VCaP (cell line): ENCODE measurements around the gene CWC27.
"Not testable (repeated sequence)": the region's sequence is repeated elsewhere in the genome, so short reads cannot be mapped to it uniquely, and the experiment has no call there.

Experiments used
- H3K27ac ChIP-seq: fragments of 450-650 bp; 2 replicates; pipeline ENCODE4 v1.5.1; 2017
- TF ChIP-seq, protein P1 (sequence below): fragments of 450-650 bp; conservative IDR thresholded peaks from 2 replicates; pipeline ENCODE4 v1.5.1; 2017; ENCODE audit warnings: mild to moderate bottlenecking, moderate library complexity

The CWC27 gene

GRCh38 chr5:64914396-64914795 is 145.7 kb downstream of the CWC27 start:
- H3K27ac ChIP-seq, result no peak overlapping the region
- TF ChIP-seq, protein P1, sequence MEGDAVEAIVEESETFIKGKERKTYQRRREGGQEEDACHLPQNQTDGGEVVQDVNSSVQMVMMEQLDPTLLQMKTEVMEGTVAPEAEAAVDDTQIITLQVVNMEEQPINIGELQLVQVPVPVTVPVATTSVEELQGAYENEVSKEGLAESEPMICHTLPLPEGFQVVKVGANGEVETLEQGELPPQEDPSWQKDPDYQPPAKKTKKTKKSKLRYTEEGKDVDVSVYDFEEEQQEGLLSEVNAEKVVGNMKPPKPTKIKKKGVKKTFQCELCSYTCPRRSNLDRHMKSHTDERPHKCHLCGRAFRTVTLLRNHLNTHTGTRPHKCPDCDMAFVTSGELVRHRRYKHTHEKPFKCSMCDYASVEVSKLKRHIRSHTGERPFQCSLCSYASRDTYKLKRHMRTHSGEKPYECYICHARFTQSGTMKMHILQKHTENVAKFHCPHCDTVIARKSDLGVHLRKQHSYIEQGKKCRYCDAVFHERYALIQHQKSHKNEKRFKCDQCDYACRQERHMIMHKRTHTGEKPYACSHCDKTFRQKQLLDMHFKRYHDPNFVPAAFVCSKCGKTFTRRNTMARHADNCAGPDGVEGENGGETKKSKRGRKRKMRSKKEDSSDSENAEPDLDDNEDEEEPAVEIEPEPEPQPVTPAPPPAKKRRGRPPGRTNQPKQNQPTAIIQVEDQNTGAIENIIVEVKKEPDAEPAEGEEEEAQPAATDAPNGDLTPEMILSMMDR, result no peak

GRCh38 chr5:64918083-64918482 is 149.4 kb downstream of the CWC27 start:
- TF ChIP-seq, protein P1, result no peak

DNA sequence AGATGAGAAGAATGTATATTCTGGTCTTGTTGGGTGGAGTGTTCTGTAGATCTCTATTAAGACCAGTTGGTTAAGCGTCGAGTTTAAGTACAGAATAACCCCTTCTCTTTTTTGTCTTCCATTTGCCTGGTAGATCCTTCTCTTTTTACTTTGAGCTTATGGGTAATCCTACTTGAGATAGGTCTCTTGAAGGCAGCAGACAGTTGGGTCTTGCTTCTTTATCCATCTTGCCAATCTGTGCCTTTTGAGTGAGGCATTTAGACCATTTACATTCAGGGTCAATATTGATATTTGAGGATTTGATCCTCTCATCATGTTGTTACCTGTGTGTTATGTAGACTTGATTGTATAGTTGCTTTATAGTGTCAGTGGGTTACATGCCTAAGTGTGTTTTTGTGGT is 152.7 kb downstream of the CWC27 start:
- TF ChIP-seq, protein P1, result no peak
- no peak overlapping the region for H3K27ac ChIP-seq

More at GRCh38 chr5:64918083-64918482, 149.4 kb downstream of the CWC27 start:
- H3K27ac ChIP-seq, result no peak overlapping the region

DNA sequence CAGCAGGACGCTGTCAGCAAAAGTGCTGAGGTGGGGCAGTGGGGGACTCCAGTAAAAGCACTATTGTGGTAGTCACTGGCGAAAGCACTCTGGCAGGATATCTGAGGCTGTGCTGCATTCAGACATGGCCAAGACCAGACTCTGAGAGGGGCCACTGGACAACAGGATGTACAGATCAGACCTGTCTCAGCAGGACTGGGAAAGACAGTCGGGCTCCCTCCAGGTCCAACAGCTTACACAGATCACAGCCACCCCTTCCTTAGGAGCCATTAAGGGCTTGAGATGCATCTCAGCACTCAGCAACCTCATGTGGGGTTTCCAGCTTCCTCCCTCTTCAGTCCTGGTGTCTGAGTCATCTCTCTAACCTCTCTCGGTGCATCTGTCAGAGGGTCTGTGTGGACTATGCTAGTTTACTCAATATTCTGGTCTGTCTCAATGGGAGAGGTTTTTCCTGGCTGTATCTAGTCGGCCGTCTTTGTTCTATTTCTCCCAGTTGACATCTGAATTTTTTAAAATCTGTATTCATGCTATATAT is 154.5 kb downstream of the CWC27 start:
- no peak overlapping the region for H3K27ac ChIP-seq
- TF ChIP-seq, protein P1, result no peak

DNA sequence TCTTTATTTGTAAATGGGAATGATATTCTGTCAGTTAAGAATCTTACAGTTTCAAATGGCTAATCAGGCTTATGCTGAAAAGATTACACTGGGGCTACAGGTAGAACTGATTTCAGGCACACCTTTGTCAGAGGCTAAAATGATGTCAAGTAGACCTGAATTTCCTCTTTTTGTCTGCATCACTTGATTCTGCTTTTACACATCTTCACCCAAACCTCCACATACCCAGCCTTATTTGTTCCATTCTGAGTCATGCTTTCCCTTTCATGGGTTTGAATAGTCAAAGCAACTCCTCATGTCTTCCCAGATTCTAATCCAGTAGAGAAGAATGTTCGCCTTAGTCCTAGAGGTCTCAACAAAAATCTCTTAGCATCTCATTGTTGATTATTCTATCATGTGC is 156.4 kb downstream of the CWC27 start:
- TF ChIP-seq, protein P1, result no peak

GRCh38 chr5:64929833-64930232 is 161.1 kb downstream of the CWC27 start:
- H3K27ac ChIP-seq, result no peak overlapping the region
- TF ChIP-seq, protein P1, result no peak

More for the DNA sequence above, 156.4 kb downstream of the CWC27 start:
- no peak overlapping the region for H3K27ac ChIP-seq

- no peak overlapping the region for H3K27ac ChIP-seq
- TF ChIP-seq, protein P1, result no peak
Measured at GRCh38 chr5:64930672-64931318, 162.1 kb downstream of the CWC27 start.

DNA sequence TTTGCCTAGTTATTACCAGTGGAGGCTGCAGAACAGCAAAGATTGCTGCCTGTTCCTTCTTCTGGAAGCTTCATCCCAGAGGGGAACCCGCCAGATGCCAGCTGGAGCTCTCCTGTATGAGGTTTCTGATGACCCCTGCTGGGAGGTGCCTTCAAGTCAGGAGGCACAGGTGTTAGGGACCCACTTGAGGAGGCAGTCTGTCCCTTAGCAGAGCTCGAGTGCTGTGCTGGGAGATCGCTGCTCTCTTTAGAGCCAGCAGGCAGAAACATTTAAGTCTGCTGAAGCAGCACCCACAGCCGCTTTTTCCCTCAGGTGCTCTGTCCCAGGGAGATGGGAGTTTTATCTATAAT is 170.7 kb downstream of the CWC27 start:
- not testable (repeated sequence) for H3K27ac ChIP-seq
